ENCODE data around the gene SPTSSA. TPM values are rescaled to one million over a fixed set of nuclear protein-coding genes. Genes with fewer than 3 reads are reported as not detected.

The SPTSSA gene
- total RNA-seq, 1 experiment from 2014 or later = 24.5 TPM

DNA sequence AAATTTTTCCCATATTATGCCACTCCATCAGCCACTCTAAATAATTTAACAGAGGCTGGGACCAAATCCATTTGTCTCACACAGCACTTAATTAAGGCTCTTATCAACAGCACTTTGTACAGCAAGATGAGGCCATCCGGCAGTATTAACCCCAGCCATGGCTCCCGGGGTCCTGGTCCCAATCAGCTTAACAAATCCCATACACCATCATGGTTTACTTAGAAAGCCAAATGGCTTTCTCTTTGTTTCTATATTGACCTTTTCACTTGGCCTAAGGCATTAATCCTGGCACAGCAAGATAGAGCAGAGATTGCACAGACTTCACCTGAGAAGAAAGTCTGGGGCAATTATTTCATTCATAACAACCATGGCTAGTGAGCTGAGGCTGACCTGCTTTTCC, 38.6 kb downstream of the SPTSSA start (continued):
- TF ChIP-seq, protein P1, sequence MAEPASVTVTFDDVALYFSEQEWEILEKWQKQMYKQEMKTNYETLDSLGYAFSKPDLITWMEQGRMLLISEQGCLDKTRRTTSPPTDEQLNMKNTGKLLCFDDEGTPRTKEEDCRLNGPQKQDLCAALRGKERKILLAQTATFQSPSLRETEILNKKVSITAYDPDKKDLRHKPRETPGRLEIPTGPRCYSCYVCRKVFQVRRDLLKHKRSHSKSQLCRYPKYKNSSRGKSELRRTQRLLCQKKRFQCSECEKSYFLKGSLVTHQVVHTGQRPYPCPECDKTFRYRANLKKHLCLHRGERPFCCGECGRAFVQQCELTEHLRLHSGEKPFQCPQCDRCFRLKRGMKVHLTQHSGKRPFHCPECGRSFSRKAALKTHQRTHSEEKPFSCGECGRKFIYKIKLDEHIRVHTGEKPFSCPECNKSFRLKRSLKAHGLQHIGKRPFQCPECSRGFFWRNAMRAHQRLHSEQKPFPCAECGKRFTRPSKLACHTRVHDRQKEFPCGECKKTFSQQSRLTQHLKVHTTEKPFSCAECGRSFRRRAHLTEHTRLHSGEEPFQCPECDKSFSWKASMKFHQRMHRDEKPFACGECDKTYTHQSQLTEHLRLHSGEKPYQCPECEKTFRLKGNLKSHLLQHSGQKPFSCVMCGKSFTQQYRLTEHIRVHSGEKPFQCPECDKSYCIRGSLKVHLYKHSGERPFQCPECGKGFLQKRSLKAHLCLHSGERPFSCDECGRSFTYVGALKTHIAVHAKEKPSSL (CRISPR knock-in tag; conservative IDR thresholded peaks at IDR 0.05) = no peak
- TF ChIP-seq, protein P2, sequence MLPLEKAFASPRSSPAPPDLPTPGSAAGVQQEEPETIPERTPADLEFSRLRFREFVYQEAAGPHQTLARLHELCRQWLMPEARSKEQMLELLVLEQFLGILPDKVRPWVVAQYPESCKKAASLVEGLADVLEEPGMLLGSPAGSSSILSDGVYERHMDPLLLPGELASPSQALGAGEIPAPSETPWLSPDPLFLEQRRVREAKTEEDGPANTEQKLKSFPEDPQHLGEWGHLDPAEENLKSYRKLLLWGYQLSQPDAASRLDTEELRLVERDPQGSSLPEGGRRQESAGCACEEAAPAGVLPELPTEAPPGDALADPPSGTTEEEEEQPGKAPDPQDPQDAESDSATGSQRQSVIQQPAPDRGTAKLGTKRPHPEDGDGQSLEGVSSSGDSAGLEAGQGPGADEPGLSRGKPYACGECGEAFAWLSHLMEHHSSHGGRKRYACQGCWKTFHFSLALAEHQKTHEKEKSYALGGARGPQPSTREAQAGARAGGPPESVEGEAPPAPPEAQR (CRISPR knock-in tag; IDR thresholded peaks at IDR 0.05) = no peak
- TF ChIP-seq ZNF416 (CRISPR knock-in tag; IDR thresholded peaks at IDR 0.05) (no peak), ESRRA (CRISPR knock-in tag; IDR thresholded peaks at IDR 0.05; ENCODE audit: borderline replicate concordance) (no peak), IRF2 (CRISPR knock-in tag; IDR thresholded peaks at IDR 0.05; ENCODE audit: borderline replicate concordance, low read depth) (no peak), NFE2L1 (CRISPR knock-in tag; IDR thresholded peaks at IDR 0.05) (no peak)
- TF ChIP-seq, protein P3, sequence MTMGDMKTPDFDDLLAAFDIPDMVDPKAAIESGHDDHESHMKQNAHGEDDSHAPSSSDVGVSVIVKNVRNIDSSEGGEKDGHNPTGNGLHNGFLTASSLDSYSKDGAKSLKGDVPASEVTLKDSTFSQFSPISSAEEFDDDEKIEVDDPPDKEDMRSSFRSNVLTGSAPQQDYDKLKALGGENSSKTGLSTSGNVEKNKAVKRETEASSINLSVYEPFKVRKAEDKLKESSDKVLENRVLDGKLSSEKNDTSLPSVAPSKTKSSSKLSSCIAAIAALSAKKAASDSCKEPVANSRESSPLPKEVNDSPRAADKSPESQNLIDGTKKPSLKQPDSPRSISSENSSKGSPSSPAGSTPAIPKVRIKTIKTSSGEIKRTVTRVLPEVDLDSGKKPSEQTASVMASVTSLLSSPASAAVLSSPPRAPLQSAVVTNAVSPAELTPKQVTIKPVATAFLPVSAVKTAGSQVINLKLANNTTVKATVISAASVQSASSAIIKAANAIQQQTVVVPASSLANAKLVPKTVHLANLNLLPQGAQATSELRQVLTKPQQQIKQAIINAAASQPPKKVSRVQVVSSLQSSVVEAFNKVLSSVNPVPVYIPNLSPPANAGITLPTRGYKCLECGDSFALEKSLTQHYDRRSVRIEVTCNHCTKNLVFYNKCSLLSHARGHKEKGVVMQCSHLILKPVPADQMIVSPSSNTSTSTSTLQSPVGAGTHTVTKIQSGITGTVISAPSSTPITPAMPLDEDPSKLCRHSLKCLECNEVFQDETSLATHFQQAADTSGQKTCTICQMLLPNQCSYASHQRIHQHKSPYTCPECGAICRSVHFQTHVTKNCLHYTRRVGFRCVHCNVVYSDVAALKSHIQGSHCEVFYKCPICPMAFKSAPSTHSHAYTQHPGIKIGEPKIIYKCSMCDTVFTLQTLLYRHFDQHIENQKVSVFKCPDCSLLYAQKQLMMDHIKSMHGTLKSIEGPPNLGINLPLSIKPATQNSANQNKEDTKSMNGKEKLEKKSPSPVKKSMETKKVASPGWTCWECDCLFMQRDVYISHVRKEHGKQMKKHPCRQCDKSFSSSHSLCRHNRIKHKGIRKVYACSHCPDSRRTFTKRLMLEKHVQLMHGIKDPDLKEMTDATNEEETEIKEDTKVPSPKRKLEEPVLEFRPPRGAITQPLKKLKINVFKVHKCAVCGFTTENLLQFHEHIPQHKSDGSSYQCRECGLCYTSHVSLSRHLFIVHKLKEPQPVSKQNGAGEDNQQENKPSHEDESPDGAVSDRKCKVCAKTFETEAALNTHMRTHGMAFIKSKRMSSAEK (CRISPR knock-in tag; IDR thresholded peaks at IDR 0.05; ENCODE audit: borderline replicate concordance) = no peak

DNA sequence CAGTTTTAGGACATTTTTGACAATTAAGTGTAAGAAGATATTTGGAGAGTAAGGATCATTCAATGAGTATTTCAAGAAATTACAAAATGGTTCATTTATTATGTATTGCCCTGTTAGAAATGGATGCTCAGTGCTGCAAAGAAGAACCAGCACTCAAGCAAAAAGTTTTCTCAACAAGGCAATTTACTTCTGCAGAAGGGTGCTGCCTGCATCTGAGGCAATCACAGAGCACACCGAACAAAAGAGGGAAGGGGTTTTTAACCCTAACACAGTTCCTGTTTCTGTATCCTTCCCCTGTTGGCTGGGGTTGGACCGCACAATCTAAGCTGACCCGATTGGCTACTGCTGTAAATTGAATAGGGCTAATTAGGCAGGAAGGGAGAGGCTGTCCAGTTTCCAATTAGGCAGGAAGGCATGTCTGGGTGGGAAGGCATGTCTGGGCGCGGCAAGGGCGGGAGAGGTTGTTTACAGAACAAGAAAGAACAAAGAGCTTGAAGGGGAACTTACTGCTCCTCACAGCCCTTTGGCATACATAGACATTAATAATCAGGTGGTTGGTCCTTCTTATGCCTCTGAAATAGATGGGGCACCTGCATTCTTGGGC, 41.4 kb downstream of the SPTSSA start:
- peaks cover 11% of the 10 kb centered on the region for H3K36me3 Mint-ChIP-seq
- CTCF ChIA-PET = no interaction called here
- no peaks in the 10 kb centered on the region for H3K4me1 Mint-ChIP-seq
- peaks cover 22% of the 10 kb centered on the region for H3K9me3 Mint-ChIP-seq
- no peak overlapping the region for H3K4me3 Mint-ChIP-seq
- POLR2A ChIA-PET = no interaction called here
- DNase-seq (ENCODE audit: low spot score) = no peak
- H3K27me3 Mint-ChIP-seq (ENCODE audit: low read depth) = no peaks in the 10 kb centered on the region
- H3K27ac Mint-ChIP-seq = no peak overlapping the region
- no peak for TF ChIP-seq JUN (CRISPR knock-in tag; IDR thresholded peaks at IDR 0.05)
- TF ChIP-seq TP53 (CRISPR knock-in tag; IDR thresholded peaks at IDR 0.05) = no peak
- TF ChIP-seq TCF7 (CRISPR knock-in tag; IDR thresholded peaks at IDR 0.05; ENCODE audit: low read depth) = no peak
- TF ChIP-seq, protein P4, sequence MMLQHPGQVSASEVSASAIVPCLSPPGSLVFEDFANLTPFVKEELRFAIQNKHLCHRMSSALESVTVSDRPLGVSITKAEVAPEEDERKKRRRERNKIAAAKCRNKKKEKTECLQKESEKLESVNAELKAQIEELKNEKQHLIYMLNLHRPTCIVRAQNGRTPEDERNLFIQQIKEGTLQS (CRISPR knock-in tag; conservative IDR thresholded peaks at IDR 0.05) = no peak
- no peak for TF ChIP-seq TEAD4 (CRISPR knock-in tag; IDR thresholded peaks at IDR 0.05)
- TF ChIP-seq CBFB (CRISPR knock-in tag; IDR thresholded peaks at IDR 0.05; ENCODE audit: low read depth) = no peak
- no peak for TF ChIP-seq NR1H2 (CRISPR knock-in tag; IDR thresholded peaks at IDR 0.05)
- ATAC-seq = no peak

DNA sequence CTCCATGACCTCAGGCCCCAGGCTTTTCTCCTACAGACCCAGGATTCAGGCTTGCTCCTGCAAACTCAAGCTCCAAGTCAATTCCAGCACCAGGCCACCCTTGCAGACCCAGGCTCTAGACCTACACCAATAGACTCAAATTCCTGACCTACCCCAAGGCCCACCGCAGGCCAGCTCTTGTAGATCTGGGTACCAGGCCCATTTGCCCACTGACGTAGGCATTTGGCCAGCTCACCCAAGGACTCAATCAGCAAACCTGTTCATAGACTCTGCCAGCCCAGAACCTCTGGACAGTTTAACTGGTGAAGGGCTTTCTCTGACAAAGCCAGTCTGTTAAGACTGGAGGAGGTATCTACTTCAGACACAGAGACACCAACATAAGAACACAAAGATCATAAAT, 52.3 kb downstream of the SPTSSA start:
- H3K4me1 Mint-ChIP-seq = no peaks in the 10 kb centered on the region
- ChIA-PET POLR2A (no interaction called here), CTCF (no interaction called here)
- H3K9me3 Mint-ChIP-seq = peaks cover 13% of the 10 kb centered on the region
- no peak for TF ChIP-seq GABPB1 (CRISPR knock-in tag; IDR thresholded peaks at IDR 0.05)
- no peak for TF ChIP-seq GTF2I (CRISPR knock-in tag; conservative IDR thresholded peaks at IDR 0.05)
- no peak for TF ChIP-seq FOXP1 (CRISPR knock-in tag; IDR thresholded peaks at IDR 0.05; ENCODE audit: borderline replicate concordance)
- TF ChIP-seq ZBTB21 (CRISPR knock-in tag; IDR thresholded peaks at IDR 0.05; ENCODE audit: borderline replicate concordance) = no peak
- no peak for TF ChIP-seq SMAD3 (CRISPR knock-in tag; IDR thresholded peaks at IDR 0.05; ENCODE audit: borderline replicate concordance)
- no peak for TF ChIP-seq ZNF317 (CRISPR knock-in tag; IDR thresholded peaks at IDR 0.05; ENCODE audit: borderline replicate concordance, low read depth)
- TF ChIP-seq CREM (CRISPR knock-in tag; IDR thresholded peaks at IDR 0.05) = no peak
- no peak for TF ChIP-seq RELA (CRISPR knock-in tag; IDR thresholded peaks at IDR 0.05; ENCODE audit: borderline replicate concordance)
- no peak for TF ChIP-seq ZNF423 (CRISPR knock-in tag; IDR thresholded peaks at IDR 0.05)
- TF ChIP-seq ELF4 (CRISPR knock-in tag; IDR thresholded peaks at IDR 0.05; ENCODE audit: low read depth) = no peak
- no peak for TF ChIP-seq RORB (CRISPR knock-in tag; IDR thresholded peaks at IDR 0.05)
- no peak for TF ChIP-seq NFATC4 (CRISPR knock-in tag; IDR thresholded peaks at IDR 0.05)
- no peak for ATAC-seq
- no peaks in the 10 kb centered on the region for H3K27me3 Mint-ChIP-seq (ENCODE audit: low read depth)
- no peak for DNase-seq (ENCODE audit: low spot score)
- H3K4me3 Mint-ChIP-seq = no peak overlapping the region
- H3K36me3 Mint-ChIP-seq = peaks cover 7% of the 10 kb centered on the region
- H3K27ac Mint-ChIP-seq = no peak overlapping the region
